MCF 10A (cell line): ENCODE results near the gene ROBO3. TPM values are rescaled to one million over a fixed set of nuclear protein-coding genes. Genes with fewer than 3 reads are reported as not detected.

Source experiments
- BruUV-seq: library from RNA; stranded (reverse); fragments of 400-500 nt; replicated peaks from 2 replicates; lab custom pipeline; 2021; lab: Mats Ljungman, UMichigan
- CTCF ChIA-PET: fragments of 300-600 bp; sonication (Branson Sonifier 250); formaldehyde crosslinking; extraction: SDS; loops from one replicate; lab custom pipeline; 2021; ENCODE audit warnings: antibody characterized with exemption, inconsistent platforms; lab: Yijun Ruan, JAX
- POLR2A ChIA-PET: fragments of 300-600, 350-650 bp; sonication (Branson Sonifier 250); formaldehyde crosslinking; extraction: SDS; loops from one replicate; lab custom pipeline; 2020; ENCODE audit warnings: antibody characterized with exemption, inconsistent platforms; lab: Yijun Ruan, JAX
- DNase-seq: peaks from one replicate; pipeline ENCODE4 v3.0.0-alpha.2; 2018; ENCODE audit not compliant: unreplicated experiment
- H3K27ac Mint-ChIP-seq: one replicate; pipeline ENCODE4 v1.8.0; 2022; ENCODE audit warnings: mild to moderate bottlenecking, low read depth, mixed read lengths; ENCODE audit not compliant: unreplicated experiment
- H3K27me3 Mint-ChIP-seq: one replicate; pipeline ENCODE4 v1.8.0; 2022; ENCODE audit warnings: mixed read lengths; ENCODE audit not compliant: insufficient read depth, unreplicated experiment
- H3K36me3 Mint-ChIP-seq: one replicate; pipeline ENCODE4 v1.8.0; 2022; ENCODE audit warnings: mild to moderate bottlenecking, moderate library complexity, mixed read lengths; ENCODE audit not compliant: insufficient read depth, unreplicated experiment
- H3K4me1 Mint-ChIP-seq: one replicate; pipeline ENCODE4 v1.8.0; 2022; ENCODE audit warnings: mixed read lengths; ENCODE audit not compliant: insufficient read depth, unreplicated experiment
- H3K4me3 Mint-ChIP-seq: one replicate; pipeline ENCODE4 v1.8.0; 2022; ENCODE audit warnings: mild to moderate bottlenecking, moderate library complexity, mixed read lengths; ENCODE audit not compliant: unreplicated experiment
- H3K9me3 Mint-ChIP-seq: one replicate; pipeline ENCODE4 v1.8.0; 2022; ENCODE audit warnings: mixed read lengths; ENCODE audit not compliant: unreplicated experiment
- CTCF ChIP-seq: fragments of 200-600 bp; IDR thresholded peaks from one replicate; pipeline ENCODE4 v1.8.0; 2022; ENCODE audit warnings: antibody characterized with exemption, mild to moderate bottlenecking; ENCODE audit not compliant: unreplicated experiment
- intact Hi-C: fragments of 100-400 bp; cut with micrococcal nuclease; formaldehyde crosslinking; loops from 2 replicates; pipeline ENCODE4 v1.14.1; 2022
- total RNA-seq: library from RNA; stranded (reverse); gene quantifications from 2 replicates; pipeline ENCODE4 v1.2.3, GENCODE V29; 2022

The ROBO3 gene
- total RNA-seq, 1 experiment from 2014 or later = 117 TPM

GRCh38 chr11:124839972-124840621 lies 25.1 kb upstream of the ROBO3 start:
- Mint-ChIP-seq H3K4me1 (peaks cover 4% of the 10 kb centered on the region), H3K36me3 (peaks cover 5% of the 10 kb centered on the region), H3K27ac (no peak overlapping the region), H3K9me3 (no peaks in the 10 kb centered on the region), H3K4me3 (no peak overlapping the region), H3K27me3 (peaks cover 53% of the 10 kb centered on the region)
- intact Hi-C loops = loop anchor here (10.0 kb wide), 1 partner anchor 435 kb away; no protein-coding TSS in a partner anchor
- ChIA-PET POLR2A (interaction anchor here (0.7 to 0.8 kb wide), 2 partner anchors 10 to 164 kb away, joined by 3 read pairs; no protein-coding TSS in a partner anchor), CTCF (interaction anchor here (0.6 to 9.6 kb wide), 4 partner anchors 40 to 197 kb away, joined by 4 to 201 read pairs (median 56); partner anchors contain the start of gene MSANTD2)
- BruUV-seq = no TSS peak
- DNase-seq = no peak
- TF ChIP-seq CTCF = no peak

GRCh38 chr11:124840666-124841065 lies 24.6 kb upstream of the ROBO3 start:
- no peak for DNase-seq
- ChIA-PET CTCF (interaction anchor here (5.8 kb wide), 1 partner anchor 198 kb away, joined by 66 read pairs; no protein-coding TSS in a partner anchor), POLR2A (interaction anchor here (0.7 kb wide), 1 partner anchor 164 kb away, joined by 3 read pairs; no protein-coding TSS in a partner anchor)
- no peak overlapping the region for H3K27ac Mint-ChIP-seq
- no TSS peak for BruUV-seq
- peaks cover 4% of the 10 kb centered on the region for H3K4me1 Mint-ChIP-seq
- peaks cover 59% of the 10 kb centered on the region for H3K27me3 Mint-ChIP-seq
- no peaks in the 10 kb centered on the region for H3K9me3 Mint-ChIP-seq
- intact Hi-C loops = no loop called here
- no peak for TF ChIP-seq CTCF
- no peak overlapping the region for H3K4me3 Mint-ChIP-seq
- H3K36me3 Mint-ChIP-seq = peaks cover 5% of the 10 kb centered on the region

- BruUV-seq = no TSS peak
- no peaks in the 10 kb centered on the region for H3K9me3 Mint-ChIP-seq
- no peak overlapping the region for H3K4me3 Mint-ChIP-seq
- H3K27ac Mint-ChIP-seq = no peak overlapping the region
- ChIA-PET CTCF (interaction anchor here (5.8 kb wide), 1 partner anchor 198 kb away, joined by 66 read pairs; no protein-coding TSS in a partner anchor), POLR2A (no interaction called here)
- H3K36me3 Mint-ChIP-seq = peaks cover 5% of the 10 kb centered on the region
- peaks cover 4% of the 10 kb centered on the region for H3K4me1 Mint-ChIP-seq
- H3K27me3 Mint-ChIP-seq = peaks cover 64% of the 10 kb centered on the region
- no peak for TF ChIP-seq CTCF
- intact Hi-C loops = no loop called here
- DNase-seq = peak; percentile 20
Observed at GRCh38 chr11:124841201-124841600, 24.0 kb upstream of the ROBO3 start.

- no TSS peak for BruUV-seq
- Mint-ChIP-seq H3K4me3 (no peak overlapping the region), H3K27me3 (peaks cover 70% of the 10 kb centered on the region), H3K36me3 (peaks cover 2% of the 10 kb centered on the region), H3K4me1 (peaks cover 4% of the 10 kb centered on the region), H3K9me3 (no peaks in the 10 kb centered on the region), H3K27ac (no peak overlapping the region)
- ChIA-PET POLR2A (no interaction called here), CTCF (interaction anchor here (0.7 kb wide), 1 partner anchor 9 kb away, joined by 3 read pairs; no protein-coding TSS in a partner anchor)
- no peak for TF ChIP-seq CTCF
- no peak for DNase-seq
- intact Hi-C loops = no loop called here
Observed at GRCh38 chr11:124841840-124842239, 23.4 kb upstream of the ROBO3 start.
